HG03342 (cell line): Measurements from ENCODE around the gene SBSN.

Source experiments
- ATAC-seq: cut with Tn5 transposase; IDR thresholded peaks from one replicate; pipeline ENCODE4 v1.9.1; 2021; ENCODE audit warnings: mild to moderate bottlenecking, moderate library complexity; ENCODE audit not compliant: unreplicated experiment

The SBSN gene

GRCh38 chr19:35509018-35509652 is 19.0 kb downstream of the SBSN start:
- no peak for ATAC-seq

- ATAC-seq = no peak
These were observed 20.0 kb downstream of the SBSN start for GRCh38 chr19:35508129-35508528.

GRCh38 chr19:35507561-35507960 is 20.6 kb downstream of the SBSN start:
- ATAC-seq = no peak

- ATAC-seq = no peak
These were observed 22.1 kb downstream of the SBSN start for GRCh38 chr19:35506011-35506410.

GRCh38 chr19:35502751-35503150 is 25.4 kb downstream of the SBSN start:
- no peak for ATAC-seq

GRCh38 chr19:35501684-35502083 is 26.4 kb downstream of the SBSN start:
- no peak for ATAC-seq

- no peak for ATAC-seq
These were observed 27.5 kb downstream of the SBSN start for GRCh38 chr19:35500611-35501010.

- no peak for ATAC-seq
These were observed 29.1 kb downstream of the SBSN start for GRCh38 chr19:35498984-35499527.

GRCh38 chr19:35498220-35498619 is 29.9 kb downstream of the SBSN start:
- ATAC-seq = no peak

GRCh38 chr19:35497406-35497805 is 30.7 kb downstream of the SBSN start:
- ATAC-seq = no peak

GRCh38 chr19:35495107-35496064 is 32.7 kb downstream of the SBSN start:
- ATAC-seq = no peak

- no peak for ATAC-seq
These were observed 34.1 kb downstream of the SBSN start for GRCh38 chr19:35493971-35494370.

GRCh38 chr19:35491836-35492360 is 36.2 kb downstream of the SBSN start:
- ATAC-seq = no peak

GRCh38 chr19:35490364-35490763 is 37.7 kb downstream of the SBSN start, which contains the start of gene KRTDAP:
KRTDAP (minus strand) TSS chr19:35490464; CDS start chr19:35490442, 22 bp downstream.
- no peak for ATAC-seq

- no peak for ATAC-seq
These were observed 39.4 kb downstream of the SBSN start for GRCh38 chr19:35488677-35489076.

- no peak for ATAC-seq
These were observed 40.4 kb downstream of the SBSN start for GRCh38 chr19:35487656-35488182.

GRCh38 chr19:35486268-35486708 is 41.8 kb downstream of the SBSN start:
- ATAC-seq = no peak

- ATAC-seq = peak; percentile 82
These were observed 43.7 kb downstream of the SBSN start for GRCh38 chr19:35484252-35485036.

- no peak for ATAC-seq
These were observed 45.0 kb downstream of the SBSN start for GRCh38 chr19:35483089-35483488.
